RWPE2 (cell line): Measurements from ENCODE around the gene ATP10A.

Source experiments
- ATAC-seq: fragments of 200-7000 bp; cut with Tn5 transposase; 3 replicates; pipeline ENCODE4 v1.9.1; 2021; ENCODE audit warnings: low read depth
- DNase-seq: peaks from one replicate; pipeline ENCODE4 v3.0.0-alpha.2; 2020; ENCODE audit warnings: low spot score
- H3K27ac ChIP-seq: fragments of 450-650 bp; 2 replicates; pipeline ENCODE4 v1.5.1; 2017; ENCODE audit warnings: mild to moderate bottlenecking; ENCODE audit not compliant: poor library complexity, severe bottlenecking
- H3K27me3 ChIP-seq: fragments of 250-450 bp; sonication (Bioruptor Pico); 2 replicates; pipeline ENCODE4 v1.5.1; 2021; ENCODE audit warnings: mild to moderate bottlenecking, moderate library complexity; ENCODE audit not compliant: insufficient read depth, poor library complexity, severe bottlenecking
- H3K36me3 ChIP-seq: fragments of 250-450 bp; sonication (Bioruptor Pico); 2 replicates; pipeline ENCODE4 v1.5.1; 2020; ENCODE audit warnings: low read depth, mild to moderate bottlenecking, moderate library complexity
- H3K4me1 ChIP-seq: fragments of 250-450 bp; sonication (Bioruptor Pico); 2 replicates; pipeline ENCODE4 v1.5.1; 2021; ENCODE audit warnings: mild to moderate bottlenecking, moderate library complexity; ENCODE audit not compliant: insufficient read depth, poor library complexity, severe bottlenecking
- H3K4me3 ChIP-seq: fragments of 250-450 bp; sonication (Bioruptor Pico); 2 replicates; pipeline ENCODE4 v1.5.1; 2021; ENCODE audit warnings: mild to moderate bottlenecking, moderate library complexity; ENCODE audit not compliant: severe bottlenecking
- H3K9me3 ChIP-seq: fragments of 250-450 bp; sonication (Bioruptor Pico); 2 replicates; pipeline ENCODE4 v1.5.1; 2021; ENCODE audit warnings: mild to moderate bottlenecking, moderate library complexity; ENCODE audit not compliant: severe bottlenecking
- CTCF ChIP-seq: fragments of 450-650 bp; IDR thresholded peaks from one replicate; pipeline ENCODE4 v1.5.1; 2017; ENCODE audit warnings: mild to moderate bottlenecking, moderate library complexity; ENCODE audit not compliant: poor library complexity, severe bottlenecking

The ATP10A gene

DNA sequence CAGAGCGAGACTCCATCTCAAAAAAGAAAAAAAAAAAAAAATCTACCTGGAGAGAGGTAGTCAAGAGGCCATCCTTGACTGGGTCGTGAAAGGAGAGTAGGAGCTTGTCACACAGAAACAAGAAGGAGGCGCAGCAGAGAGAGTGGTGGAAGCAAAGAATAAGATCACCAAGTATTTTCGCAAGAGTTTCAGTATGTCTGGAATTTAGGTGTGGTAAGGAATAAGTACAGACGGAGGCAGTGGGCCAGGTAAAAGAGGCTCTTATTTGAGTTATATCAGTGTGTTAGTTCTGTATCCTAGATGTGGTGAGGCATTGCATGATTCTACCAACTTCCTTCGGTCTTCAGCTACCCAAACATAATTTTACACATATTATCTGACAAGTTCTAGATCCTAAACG is 14.6 kb upstream of the ATP10A start:
- DNase-seq: peak; percentile 83
- Histone ChIP-seq H3K4me3 (no peak overlapping the region), H3K9me3 (no peaks in the 10 kb centered on the region)

DNA sequence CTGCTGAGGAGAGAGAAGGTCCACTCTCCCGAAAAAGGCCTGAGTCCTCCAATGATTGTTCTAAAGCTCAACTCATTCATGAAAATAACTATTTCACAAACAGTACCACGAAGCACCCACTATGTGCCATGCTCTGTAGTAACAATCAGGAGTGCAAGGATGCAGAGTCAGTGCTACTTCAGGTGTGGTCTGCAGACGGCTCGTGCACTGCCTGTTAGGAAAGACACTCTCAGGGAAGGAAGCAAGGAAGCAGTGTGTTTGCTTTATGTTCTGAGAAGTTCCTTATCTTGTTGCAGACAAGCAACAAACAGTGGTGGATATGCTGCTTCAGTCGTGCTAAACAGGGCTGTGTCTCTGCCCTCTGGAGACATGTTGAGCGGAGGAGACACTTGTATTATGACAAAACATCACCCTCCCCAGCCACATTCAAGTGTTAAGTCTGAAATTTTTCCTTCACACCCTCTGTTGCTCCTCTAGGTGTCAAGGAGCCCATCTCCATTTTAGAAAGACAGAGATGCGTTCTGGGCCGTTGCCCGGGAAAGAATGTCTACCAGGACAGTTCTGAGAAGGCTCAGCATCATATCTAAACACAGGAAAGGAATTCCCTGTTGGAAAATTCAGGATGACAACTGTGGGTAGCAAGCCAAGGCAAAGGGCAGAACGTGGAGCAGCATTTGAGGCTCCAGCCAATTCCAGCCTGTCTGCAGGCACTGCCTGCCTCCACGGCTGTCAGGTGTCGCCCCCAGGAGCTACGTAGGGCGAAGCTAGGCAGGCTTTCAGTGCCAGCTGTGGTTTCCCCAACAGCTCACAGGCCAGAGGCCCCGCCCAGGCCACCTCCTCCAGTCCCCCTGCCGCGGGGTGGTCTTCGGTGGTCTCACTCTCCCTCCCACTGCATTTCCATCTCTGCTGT is 13.4 kb upstream of the ATP10A start:
- no peak overlapping the region for H3K4me3 ChIP-seq
- no peak for ATAC-seq

More for the DNA sequence above, 14.6 kb upstream of the ATP10A start:
- H3K4me1 ChIP-seq: peaks cover 24% of the 10 kb centered on the region
- no peak for TF ChIP-seq CTCF
- ATAC-seq: peak; percentile 95
- H3K27ac ChIP-seq: peak overlapping the region; percentile 85
- H3K27me3 ChIP-seq: no peaks in the 10 kb centered on the region
- H3K36me3 ChIP-seq: no peaks in the 10 kb centered on the region

DNA sequence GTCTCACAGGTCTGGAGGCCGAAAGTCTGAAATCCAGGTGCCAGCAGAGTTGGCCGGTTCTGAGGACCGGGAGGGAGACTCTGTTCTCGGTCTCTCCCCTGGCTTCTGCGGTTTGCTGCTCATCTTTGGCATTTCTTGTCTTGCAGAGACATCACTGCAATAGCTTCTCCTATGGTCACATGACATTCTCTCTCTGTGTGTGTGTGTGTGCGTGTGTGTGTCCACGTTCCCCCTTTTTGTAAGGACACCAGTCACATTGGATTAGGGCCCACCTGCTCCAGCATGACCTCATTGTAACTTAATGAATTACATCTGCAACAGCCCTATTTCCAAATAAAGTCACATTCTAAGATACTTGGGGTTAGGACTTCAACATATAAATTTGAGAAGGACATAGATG is 12.4 kb upstream of the ATP10A start:
- H3K4me1 ChIP-seq: peaks cover 16% of the 10 kb centered on the region
- ATAC-seq: no peak
- DNase-seq: no peak
- H3K4me3 ChIP-seq: no peak overlapping the region
- no peaks in the 10 kb centered on the region for H3K36me3 ChIP-seq
- TF ChIP-seq CTCF: no peak
- H3K27ac ChIP-seq: no peak overlapping the region
- no peaks in the 10 kb centered on the region for H3K27me3 ChIP-seq
- H3K9me3 ChIP-seq: no peaks in the 10 kb centered on the region

More for the DNA sequence above, 13.4 kb upstream of the ATP10A start:
- Histone ChIP-seq H3K4me1 (peaks cover 16% of the 10 kb centered on the region), H3K9me3 (no peaks in the 10 kb centered on the region), H3K27me3 (no peaks in the 10 kb centered on the region), H3K27ac (peak overlapping the region; percentile 85), H3K36me3 (no peaks in the 10 kb centered on the region)
- DNase-seq: no peak
- TF ChIP-seq CTCF: no peak

DNA sequence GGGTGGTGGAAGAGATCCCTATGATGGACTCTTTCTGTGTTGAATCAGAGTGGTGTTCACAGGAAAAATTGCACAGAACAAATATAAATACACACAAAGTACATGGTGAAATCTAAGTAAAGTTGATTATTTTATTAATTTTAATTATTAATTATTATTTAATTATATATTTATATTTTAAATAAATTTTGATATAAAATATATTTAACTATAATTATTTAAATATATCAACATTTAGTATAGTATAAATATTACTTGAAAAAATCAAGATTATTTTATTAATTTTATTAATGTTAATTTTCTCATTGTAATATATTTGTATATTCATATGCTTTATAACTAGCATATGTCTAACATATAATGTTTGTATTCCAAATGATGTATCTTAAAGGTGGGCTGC is 11.3 kb upstream of the ATP10A start:
- Histone ChIP-seq H3K27ac (no peak overlapping the region), H3K27me3 (no peaks in the 10 kb centered on the region), H3K9me3 (no peaks in the 10 kb centered on the region), H3K36me3 (no peaks in the 10 kb centered on the region), H3K4me3 (no peak overlapping the region), H3K4me1 (peaks cover 16% of the 10 kb centered on the region)
- DNase-seq (no peak), ATAC-seq (no peak)
- no peak for TF ChIP-seq CTCF

DNA sequence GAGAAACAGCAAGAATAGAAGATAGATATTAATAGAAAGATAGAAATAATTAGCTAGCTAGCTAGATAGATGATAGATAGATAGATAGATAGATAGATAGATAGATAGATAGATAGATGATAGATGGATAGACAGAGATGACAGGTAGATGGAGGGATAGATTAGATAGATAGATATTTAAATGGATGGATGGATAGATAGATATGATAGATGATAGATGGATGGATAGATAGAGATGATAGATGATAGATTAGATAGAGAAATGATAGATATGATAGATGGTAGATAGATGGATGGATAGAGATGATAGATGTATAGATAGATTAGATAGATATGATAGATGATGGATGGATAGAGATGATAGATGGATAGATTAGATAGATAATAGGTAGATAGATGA is 8.3 kb upstream of the ATP10A start:
- ATAC-seq: no peak
- no peak for DNase-seq
- H3K27me3 ChIP-seq: no peaks in the 10 kb centered on the region
- H3K36me3 ChIP-seq: no peaks in the 10 kb centered on the region
- no peak overlapping the region for H3K27ac ChIP-seq
- H3K9me3 ChIP-seq: no peaks in the 10 kb centered on the region
- no peaks in the 10 kb centered on the region for H3K4me1 ChIP-seq
- H3K4me3 ChIP-seq: no peak overlapping the region
- TF ChIP-seq CTCF: no peak
